ENCODE results near the gene CNPY1.

Gene CNPY1

DNA sequence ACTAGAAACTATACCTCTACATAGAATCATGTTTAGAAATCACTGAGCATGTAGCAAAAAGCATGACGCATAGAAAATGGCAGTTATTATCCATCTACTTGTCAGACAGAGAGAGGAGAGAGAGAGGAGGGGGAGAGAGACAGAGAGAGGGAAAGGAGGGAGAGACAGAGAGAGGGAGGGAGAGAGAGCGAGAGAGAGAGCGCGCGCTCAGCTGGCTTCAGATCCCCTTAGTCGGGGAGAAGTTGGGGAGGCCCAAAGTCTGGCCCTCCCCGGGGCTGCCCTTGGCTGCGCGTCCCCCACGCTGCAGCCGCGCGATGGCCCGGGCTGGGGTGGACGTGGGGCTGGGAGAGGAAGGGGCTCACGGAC is 37.0 kb downstream of the CNPY1 start:
- no peak for DNase-seq

DNA sequence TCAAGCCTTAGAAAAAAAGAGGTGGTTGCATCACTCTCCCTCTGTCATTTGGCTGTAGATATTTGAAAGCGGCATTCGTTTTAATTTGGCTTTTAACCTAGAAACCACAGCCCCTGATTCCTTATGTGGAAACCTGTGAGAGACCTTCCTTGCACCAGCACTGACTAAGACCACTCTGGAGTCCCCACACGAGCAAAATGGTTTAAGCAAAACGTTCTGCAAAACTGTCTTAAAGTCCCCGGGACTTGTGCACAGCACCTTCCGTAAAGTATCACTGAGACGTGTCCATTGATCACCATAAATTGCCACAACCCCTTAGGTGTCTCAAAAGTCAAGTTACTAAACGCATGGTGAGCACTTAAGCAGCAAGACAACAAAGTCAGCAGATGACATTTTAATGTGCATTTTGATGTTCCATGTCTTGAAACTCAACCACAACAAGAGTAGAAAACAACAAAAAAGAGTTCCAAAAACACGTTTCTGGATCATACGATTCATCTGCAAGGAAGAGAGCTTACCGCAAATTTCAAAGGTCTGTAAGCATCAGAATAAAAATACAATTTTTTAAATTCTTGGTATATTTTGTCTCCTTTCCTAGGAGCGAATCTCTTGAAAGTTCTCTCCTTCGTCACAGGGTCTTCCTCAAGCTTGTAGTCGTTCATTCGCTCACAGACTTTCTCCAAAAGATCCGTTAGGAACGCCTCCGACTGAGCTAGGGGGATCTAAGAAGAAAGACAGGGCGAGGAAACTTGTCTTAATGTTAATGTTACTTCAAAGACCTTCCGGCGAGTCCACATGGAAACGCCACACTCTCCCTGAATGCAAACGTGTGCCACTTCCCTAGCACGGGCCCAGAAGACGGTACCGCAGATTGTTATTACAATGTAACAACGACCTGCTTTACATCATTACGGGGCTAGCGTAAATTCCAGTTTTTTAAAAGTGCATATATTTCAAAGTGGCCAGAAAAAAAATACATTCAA is 37.7 kb downstream of the CNPY1 start:
- no peak for DNase-seq

DNA sequence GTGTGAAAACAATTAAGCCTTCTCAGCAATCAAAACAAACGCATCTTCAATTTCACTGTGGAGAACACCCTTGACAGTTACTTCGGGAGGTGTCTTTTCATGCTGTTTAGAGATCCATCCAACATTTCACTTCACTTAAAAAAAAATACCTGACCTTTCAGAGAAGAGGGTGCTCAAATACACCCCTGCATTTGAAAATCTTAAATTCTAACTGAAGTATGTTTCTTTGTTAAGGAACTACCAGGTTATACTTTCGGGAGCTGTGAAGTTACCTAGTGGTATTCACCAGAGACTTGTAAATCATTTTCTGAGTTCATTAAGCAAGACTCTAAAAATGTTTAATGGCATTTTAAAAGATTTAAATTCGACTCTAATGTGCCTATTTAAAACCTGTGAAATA is 38.8 kb downstream of the CNPY1 start:
- DNase-seq, result no peak

DNA sequence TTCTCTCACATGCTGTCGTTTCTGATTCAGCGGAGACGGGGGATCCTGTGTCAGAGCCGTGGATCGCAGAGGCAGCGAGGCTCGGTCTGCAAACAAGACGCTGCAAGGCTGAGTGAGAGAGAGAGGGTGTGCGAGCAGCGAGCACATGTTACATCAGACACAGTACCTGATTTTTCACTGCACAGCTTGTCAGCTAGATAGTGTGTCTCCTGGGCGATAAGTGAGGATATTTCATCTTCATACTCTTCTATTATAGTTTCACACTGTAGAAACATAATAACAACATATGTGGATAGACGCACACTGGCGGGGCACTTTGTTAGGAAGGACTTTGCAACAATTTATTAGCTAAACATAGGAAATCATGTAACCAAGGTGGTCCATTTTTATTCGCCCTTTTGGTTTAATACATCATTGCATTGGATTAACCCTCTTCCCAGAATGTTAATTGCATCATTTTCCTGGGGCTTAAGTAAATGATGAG is 39.5 kb downstream of the CNPY1 start:
- DNase-seq, result no peak

DNA sequence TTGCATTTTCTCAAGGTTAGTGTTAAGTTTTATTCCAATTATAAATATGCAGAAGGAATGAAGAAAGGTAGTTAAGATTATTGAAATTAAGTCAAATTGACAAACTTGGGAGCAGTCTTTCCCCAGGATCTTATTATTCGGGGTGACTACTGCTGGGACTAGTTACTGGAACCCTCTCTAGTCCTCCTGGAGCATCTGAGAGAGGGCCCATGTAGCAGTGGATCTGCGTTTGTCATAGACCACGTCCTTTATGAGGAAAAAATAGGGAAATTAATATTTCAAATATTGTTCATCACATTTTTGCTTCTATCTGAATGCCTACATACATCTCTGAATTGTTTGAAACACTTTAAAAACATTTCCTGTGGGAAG is 41.0 kb downstream of the CNPY1 start:
- no peak for DNase-seq

DNA sequence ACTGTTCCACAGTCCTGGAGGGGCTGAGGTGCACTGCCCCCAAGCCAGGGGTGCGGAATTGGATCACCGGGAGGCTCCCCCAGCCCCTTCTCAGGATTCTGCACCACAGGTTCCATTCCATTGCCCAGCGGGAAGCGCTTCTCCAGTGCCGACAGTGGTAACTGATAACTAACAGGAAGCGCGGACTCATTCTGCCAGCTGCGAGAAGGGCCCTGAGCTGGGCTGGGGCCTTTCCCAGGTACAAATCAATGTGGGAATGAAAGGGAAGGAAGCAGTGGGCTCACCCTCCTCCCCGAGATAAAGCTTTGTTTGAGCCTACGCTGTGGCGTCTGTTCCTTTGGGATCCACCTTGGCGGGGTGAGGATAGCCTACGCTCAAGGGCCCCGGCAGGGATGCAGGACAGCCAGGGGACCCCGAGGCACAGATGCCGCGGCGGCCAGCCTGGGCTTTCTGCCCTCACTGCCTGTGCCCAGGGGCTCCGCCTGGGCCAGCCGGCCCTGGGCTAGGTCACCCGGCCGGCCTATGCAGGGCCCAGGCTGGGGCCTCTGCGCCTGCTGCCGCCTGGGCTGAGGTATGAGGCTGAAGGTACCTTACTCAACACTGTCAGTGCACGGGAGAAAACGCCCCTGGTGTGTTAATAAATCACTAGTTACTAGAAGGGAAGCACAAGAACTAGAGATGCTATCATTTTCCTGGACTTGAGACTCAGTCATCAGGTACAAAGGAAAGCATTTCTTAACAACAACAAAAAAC is 49.0 kb downstream of the CNPY1 start:
- DNase-seq, result no peak

DNA sequence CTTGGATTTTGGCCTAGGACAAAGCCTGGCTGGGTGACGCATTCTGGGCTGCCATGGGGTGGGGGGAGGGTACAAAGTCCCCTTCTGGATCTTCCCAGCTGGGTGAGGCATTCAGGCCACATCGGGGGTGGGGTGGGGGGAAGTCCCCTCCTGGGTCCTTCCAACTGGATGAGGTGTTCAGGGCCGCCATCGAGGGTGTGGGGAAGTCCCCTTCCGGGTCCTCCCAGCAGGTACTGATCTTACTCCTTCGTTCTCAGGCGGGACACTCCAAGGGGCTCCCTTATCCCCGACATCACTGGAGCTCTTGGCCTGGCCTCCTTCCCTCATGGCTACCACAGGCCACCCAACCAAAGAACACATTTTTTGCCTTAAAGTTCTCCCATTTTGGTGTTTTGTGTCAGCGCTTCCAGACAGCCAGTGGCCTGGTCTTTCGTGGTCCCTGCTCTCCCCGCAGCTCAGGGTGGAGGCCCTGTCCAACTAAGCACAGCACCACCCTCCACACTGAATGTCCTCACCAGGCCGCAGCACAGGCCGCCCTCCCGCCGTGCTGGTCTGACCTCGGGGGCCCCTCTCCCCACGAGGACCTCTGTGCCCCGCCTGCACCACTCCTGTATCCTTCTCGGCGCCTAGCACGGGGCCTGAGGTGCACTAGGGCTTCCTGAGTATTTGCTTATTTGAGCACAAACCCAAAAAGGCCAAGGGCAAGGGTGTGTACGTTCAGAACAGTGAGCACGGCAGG is 49.9 kb downstream of the CNPY1 start:
- no peak for DNase-seq

DNA sequence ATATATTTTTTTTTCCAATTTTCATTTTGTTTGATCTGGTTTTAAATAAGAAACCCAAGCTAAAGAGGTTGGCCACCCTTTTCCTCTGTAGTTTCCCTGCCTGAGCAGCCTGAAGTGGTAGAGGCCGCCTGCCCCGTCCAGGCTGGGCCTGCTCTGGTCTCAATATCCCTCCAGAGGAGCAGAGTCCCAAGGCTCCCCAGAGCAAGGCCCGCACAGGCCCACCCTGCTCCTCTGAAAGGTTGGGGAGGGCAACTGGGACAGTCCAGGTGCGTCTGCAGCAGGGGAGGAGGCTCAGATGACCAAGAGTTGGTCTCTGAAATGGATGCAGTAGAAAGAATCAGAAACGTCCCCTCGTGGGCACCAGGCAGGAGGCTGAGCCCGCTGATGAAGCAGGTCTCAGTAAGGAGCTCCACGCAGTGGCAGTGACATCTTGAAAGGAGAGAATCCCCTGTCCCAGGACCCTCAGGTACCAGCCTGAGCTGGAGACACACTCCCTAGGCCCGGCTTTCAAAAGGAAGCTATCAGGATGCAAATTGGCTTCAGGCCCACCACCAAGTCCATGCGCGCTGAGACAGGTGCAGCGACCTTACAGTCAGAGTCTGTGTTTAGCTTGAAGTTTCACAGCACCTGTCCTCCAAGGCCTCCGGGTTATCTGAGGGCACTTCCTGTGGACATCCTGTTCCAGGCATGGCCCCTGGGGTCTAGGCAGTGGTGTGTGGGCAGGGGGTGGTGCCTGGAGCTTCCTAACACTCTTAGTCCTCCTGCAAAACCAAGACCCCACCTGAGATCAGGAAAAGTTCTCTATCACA is 50.7 kb downstream of the CNPY1 start:
- no peak for DNase-seq

DNA sequence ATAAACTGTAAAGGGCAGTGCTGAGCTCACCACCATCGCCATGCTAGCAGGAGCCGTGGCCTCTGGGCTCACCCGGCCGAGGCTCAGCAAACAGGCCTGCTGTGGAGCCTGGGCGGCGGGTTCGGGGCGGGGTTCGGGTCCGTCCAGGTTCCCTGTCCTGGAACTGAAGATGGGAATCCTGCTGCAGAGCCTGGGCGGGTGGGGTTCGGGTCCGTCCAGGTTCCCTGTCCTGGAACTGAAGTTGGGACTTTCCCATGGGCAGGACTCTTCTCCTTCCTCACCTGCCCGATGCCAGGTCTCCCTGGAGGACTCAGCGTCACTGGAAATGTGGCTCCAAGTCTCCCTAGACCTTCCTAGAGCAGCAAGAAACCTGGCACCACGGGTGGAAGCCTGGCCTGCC is 51.8 kb downstream of the CNPY1 start:
- DNase-seq, result no peak

DNA sequence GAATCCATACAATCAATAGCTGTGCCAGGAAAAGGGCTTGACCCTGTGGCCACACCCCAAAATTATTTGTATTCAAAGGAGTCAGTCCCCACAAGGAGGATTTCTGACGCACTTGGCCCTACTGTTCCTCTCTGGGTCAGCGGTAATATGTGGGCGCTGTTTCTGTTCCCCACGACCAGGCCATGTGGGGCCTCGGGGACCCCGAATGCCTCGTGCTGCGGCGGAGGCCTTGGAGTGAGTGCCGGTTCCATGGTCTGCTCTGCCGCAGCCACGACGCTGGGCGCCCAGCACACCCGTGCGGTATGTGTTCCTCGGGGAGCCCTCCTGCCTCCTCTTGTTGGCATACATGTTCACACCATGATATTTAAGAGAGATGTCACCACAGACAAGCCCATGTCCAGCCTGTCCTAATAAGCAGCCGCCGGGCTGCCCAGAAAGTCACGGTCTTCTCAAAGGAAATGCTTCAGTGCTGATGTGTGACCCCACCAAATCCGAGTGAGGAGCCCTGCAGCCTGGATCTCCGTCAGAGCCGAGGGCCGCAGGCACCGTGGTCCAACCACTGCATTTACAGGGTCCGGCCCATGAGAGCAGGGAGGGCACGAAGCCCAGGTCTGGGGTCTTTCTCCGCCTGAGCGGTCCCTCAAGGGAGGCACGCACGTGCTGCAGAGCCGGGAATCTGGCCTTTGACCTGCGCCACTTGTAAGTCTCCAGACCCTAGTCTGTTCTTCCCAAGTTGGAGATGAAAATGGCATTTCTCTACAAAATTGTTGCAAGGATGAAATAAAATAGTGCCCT is 52.4 kb downstream of the CNPY1 start:
- no peak for DNase-seq

DNA sequence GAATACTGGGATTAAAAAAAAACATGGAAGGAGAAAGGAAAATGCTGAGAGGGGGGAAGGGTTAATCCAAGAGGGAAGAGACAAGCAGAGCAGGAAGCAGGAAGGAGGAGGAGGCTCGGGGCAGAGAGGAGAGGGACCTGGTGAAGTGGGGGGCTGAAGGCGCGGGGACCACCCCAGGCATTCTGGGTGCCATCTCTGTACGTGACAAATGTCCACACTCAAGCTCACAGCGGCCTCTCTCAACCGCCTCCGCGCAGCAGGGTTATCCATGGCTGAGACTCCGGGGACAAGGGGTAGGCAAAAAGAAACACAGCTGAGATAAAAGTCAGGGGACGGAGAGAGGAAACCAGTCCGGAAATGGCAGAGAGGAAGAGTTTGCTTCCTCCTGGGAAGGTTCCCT is 54.5 kb downstream of the CNPY1 start:
- no peak for DNase-seq

DNA sequence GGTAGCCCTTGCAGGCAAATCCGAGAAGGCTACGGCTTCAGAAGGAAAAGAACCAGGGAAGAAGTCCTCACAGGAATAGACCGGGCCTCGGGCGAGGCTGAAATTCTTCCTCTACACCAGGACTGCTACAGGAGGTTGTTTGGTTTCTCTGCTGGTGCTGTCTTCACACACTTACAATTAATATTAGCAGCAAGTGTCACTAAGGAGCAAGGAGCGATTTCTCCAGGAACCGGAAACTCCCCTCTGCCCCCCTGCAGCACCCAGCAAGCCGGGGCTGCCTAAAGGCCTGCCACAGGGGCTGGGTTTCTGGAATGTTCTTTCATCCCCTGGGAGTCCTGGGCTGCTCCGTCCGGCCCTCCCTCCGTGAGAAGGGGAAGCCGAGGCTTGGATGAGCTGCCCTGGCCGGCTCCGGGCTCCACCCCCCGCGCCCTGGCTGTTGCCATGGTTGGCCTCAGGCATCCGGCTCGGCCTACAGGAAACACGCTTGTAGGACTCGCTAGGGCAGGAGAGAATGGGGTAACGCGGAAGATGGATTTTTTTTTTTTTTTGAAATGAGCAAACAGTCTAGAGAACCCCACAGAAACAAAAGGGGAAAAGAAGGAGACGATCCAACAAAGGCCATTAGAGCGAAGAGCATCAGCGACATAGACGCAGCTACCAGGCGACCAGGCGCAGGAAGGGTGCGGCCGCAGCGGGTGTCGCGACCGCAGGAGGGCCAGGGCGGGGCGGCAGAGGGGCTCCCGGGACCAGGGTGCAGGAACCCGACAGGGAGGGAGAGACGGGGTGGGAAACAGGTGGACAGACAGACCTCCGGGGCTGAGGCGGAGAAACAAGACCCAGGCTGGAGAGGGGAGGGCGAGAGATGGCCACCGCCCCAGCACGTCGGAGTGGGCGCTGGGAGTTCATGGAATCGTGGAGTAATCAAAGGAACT is 55.4 kb downstream of the CNPY1 start:
- DNase-seq, result no peak

DNA sequence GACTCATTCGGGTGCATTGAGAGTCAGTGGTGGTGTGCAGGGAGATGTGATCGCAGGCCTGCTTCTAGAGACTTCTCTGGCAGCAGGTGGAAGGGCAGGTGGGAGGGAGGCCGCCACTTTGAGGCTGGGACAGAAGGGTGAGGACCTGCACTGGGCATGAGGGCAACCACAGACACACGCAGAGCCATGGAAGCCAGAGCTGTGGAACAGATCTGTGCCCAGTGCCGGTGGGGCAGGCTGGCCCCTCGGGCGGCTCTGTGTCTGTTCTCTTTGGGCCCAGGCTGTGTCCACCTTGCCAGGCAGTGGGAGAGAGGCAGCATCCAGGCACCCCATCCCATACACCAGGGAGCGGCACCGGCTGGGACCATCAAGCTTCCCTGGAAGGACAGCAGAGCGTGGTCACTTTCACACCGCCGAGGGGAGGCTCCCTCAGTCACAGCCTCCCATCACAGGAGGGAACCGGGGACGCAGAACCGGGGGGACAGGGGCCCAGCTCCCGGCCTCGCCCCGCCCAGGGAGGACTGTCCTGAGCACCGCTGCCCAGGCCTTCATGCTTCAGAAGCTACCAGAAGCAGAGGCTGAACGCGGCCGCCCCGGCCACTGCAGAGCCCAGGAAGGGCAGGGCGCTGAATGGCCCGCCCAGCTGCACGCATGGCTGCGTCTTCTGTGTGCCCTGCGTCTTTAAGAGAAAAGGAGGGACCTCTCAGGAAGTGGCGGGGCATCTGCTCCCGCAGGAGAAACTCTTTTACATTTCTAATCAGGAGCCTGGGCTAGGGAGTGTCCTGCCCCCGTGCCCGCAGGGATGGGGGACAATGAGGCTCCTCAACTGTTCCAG is 56.3 kb downstream of the CNPY1 start:
- DNase-seq, result no peak

DNA sequence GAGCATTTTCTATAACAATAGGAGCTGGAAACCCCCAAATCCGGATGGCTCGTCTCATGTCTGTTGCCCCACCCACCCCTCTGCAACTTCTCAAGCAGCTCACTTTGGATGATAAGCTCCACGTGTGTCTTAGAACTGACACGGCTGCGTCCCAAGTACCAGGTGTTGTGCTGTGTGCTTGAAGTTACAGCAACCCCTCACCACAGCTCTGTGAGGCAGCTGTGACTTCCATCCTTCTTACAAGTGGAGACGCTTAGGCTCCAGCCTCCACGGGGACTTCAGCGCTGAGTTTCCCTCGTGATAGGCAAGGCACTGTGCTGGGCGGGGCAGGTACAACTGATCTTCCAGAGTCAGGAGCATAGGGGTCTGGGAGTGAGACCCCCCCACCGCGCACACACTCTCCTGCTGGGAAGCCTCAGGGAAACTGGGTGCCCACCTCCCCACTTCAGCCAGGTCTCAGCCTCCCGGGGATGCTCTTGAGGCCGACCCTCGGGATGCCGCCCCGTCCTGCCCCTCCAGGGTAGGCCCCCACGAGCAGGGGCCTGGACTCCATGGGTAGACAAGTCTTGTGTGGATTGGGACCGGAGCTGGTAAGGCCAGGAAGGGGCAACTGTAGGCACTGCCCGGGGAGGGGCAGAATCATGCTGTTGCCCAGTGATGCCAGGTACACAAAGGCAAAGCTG is 57.1 kb downstream of the CNPY1 start:
- DNase-seq, result no peak

DNA sequence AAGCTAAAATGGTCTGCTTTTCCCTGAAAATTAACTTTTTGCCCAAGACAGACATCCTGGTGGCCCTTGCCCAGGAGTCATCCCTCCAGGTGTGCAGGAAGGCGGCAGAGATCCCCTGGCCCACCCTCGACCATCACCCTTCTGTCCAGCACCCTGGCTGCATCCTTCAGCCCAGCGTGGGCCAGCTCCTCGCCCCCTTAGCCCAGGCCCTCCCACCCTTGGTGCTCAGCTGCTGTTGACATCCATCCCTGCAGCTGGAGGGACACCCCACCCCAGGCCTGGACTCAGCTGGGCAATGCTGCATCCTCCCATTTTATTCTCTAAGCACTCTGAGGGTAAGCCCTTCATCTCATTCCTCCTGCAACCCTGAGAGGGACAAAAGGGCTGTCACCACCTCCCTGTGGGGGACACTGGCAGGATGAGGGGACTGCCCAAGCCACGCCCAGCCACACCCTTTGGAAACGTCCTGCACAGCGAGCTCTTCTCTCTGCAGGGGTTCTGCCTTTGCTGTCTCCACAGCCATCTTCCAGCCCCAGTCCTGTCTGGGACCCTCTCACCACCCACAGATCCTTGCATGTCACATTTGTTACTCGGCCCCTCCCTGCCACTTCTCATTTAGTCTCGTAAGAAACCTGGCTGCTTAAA is 57.8 kb downstream of the CNPY1 start:
- no peak for DNase-seq

DNA sequence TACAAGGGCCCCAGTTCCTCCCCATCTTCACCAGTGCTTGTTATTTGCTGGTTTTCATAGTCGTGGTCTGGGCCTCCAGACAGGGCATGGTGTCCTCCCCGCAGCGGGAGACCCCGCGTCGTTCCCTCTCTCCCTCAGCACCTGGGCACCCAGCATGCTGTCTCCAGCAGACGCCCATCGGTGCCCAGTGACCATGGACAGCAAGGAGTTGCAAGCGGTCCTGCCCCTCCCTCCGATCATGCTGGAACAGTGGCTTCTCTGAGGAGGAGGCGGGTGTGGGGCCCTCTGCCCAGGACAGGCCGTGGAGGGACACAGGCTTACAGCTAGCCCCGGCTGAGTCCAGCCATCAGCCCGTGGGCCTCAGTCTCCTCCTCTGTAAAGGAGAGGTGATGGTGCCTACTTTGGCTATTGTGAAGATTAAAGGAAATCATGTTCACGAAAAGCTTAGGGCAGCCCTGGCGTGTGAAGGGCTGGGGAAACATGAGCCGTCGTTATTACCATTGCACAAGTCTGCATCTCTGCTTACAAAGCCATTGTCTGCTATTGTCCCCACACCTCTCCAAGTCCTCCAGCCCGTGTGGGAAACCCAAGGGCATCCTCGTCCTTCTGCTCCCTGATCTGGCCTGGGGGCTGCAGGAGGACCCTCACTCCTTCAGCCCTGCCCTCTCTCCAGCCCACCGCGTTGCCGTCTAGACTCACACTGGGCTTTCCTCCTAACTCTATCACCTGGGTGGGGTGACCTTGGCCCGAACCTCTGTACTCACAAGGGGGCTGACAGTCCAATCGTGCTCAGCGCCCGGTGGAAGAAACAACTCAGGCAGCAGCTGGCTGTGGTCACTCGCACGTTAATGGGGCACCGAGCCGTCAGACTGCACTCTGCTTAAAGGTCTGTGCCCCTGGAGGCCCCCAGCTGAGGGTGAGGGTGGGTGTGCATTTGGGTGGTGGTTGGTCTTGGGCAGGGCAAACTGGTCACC is 58.6 kb downstream of the CNPY1 start:
- DNase-seq, result no peak
